C4-2B (cell line): ENCODE measurements around the gene GYPC.

Experiments used
- CTCF ChIP-seq: fragments of 450-650 bp; conservative IDR thresholded peaks from 2 replicates; pipeline ENCODE4 v1.5.1; 2017; ENCODE audit warnings: mild to moderate bottlenecking
- ZFX ChIP-seq: fragments of 450-650 bp; IDR thresholded peaks from 2 replicates; pipeline ENCODE4 v1.6.1; 2017

DNA sequence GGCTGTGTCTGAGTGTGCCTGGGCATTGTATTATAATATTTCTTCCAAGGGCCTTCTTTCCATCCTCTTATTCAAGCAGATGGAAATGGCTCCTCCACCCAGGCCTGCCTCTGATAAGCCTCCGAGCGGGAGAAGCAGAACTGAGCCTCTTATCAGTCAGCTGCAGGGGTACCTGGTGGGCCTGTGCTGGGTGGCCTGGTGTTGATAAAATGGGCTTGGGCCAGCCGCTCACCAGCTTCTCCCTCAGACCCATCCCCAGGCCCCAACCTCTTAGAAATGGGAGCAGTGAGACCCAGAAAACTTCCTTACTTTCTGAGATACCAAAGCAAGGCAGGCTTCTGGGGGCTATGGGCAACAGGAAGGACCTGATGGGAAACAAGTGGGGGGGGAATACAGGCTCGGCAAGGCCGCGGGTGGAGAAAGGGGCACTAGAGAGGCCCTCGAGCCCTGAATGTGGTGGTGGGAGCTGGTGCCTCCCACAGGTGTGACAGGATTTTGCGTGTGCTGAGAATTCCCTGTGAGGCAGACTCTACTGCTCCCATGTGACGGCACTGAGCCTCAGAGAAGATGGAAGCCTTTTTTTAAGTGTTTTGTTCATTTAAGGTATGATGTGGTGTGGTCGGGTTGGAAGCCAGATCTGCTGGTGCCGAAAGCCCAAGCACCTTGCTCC, 18.3 kb downstream of the GYPC start:
- no peak for TF ChIP-seq CTCF
- no peak for TF ChIP-seq ZFX
